H9 (cell line): ENCODE data around the gene SRGAP3. TPM values are rescaled to one million over a fixed set of nuclear protein-coding genes. Genes with fewer than 3 reads are reported as not detected.

Experiments used
- DNase-seq: peaks from one replicate; pipeline ENCODE4 v3.0.0-alpha.2; 2017
- H2AFZ ChIP-seq: one replicate; pipeline ENCODE4 v1.6.1; 2013; ENCODE audit warnings: mild to moderate bottlenecking, low read length, control low read depth, moderate library complexity
- H2AK5ac ChIP-seq: 2 replicates; pipeline ENCODE4 v1.6.1; 2013; ENCODE audit warnings: low read length, control low read depth, mixed read lengths; ENCODE audit not compliant: insufficient read length
- H2BK120ac ChIP-seq: one replicate; pipeline ENCODE4 v1.6.1; 2013; ENCODE audit warnings: low read depth, mild to moderate bottlenecking, low read length, control low read depth, inconsistent platforms; ENCODE audit not compliant: poor library complexity, severe bottlenecking
- H2BK12ac ChIP-seq: 2 replicates; pipeline ENCODE4 v1.6.1; 2013; ENCODE audit warnings: low read length, control low read depth, mixed read lengths, low read depth; ENCODE audit not compliant: insufficient read length
- H2BK15ac ChIP-seq: 2 replicates; pipeline ENCODE4 v1.6.1; 2013; ENCODE audit warnings: low read depth, low read length, control low read depth
- H2BK20ac ChIP-seq: one replicate; pipeline ENCODE4 v1.6.1; 2013; ENCODE audit warnings: low read depth, mild to moderate bottlenecking, low read length, control low read depth, inconsistent platforms; ENCODE audit not compliant: poor library complexity, severe bottlenecking
- H2BK5ac ChIP-seq: 2 replicates; pipeline ENCODE4 v1.6.1; 2013; ENCODE audit warnings: low read length, control low read depth, mixed read lengths; ENCODE audit not compliant: insufficient read length
- H3K14ac ChIP-seq: 2 replicates; pipeline ENCODE4 v1.6.1; 2013; ENCODE audit warnings: low read length, control low read depth; ENCODE audit not compliant: insufficient read depth
- H3K18ac ChIP-seq: 2 replicates; pipeline ENCODE4 v1.6.1; 2013; ENCODE audit warnings: low read depth, mild to moderate bottlenecking, mixed read lengths, low read length, control low read depth; ENCODE audit not compliant: insufficient read length
- H3K23ac ChIP-seq: 2 replicates; pipeline ENCODE4 v1.6.1; 2013; ENCODE audit warnings: low read length, control low read depth, mixed read lengths, low read depth; ENCODE audit not compliant: insufficient read length
- H3K23me2 ChIP-seq: 2 replicates; pipeline ENCODE4 v1.6.1; 2013; ENCODE audit warnings: low read depth, mild to moderate bottlenecking, mixed read lengths, low read length, control low read depth; ENCODE audit not compliant: insufficient read length, poor library complexity, severe bottlenecking
- H3K27ac ChIP-seq: 2 replicates; pipeline ENCODE4 v1.5.1; 2013; ENCODE audit warnings: low read length, control low read depth, mixed read lengths, low read depth; ENCODE audit not compliant: insufficient read length
- H3K27me3 ChIP-seq: 2 replicates; pipeline ENCODE4 v1.6.1; 2013; ENCODE audit warnings: low read length, control low read depth, inconsistent platforms; ENCODE audit not compliant: insufficient read depth
- H3K4ac ChIP-seq: 2 replicates; pipeline ENCODE4 v1.6.1; 2013; ENCODE audit warnings: low read depth, mild to moderate bottlenecking, control low read depth, inconsistent platforms, low read length, moderate library complexity
- H3K4me1 ChIP-seq: 2 replicates; pipeline ENCODE4 v1.6.1; 2013; ENCODE audit warnings: low read length, control low read depth, inconsistent platforms; ENCODE audit not compliant: insufficient read depth
- H3K4me2 ChIP-seq: 2 replicates; pipeline ENCODE4 v1.6.1; 2013; ENCODE audit warnings: low read length, control low read depth, mixed read lengths; ENCODE audit not compliant: insufficient read length, insufficient read depth
- H3K56ac ChIP-seq: 2 replicates; pipeline ENCODE4 v1.6.1; 2013; ENCODE audit warnings: low read depth, mild to moderate bottlenecking, mixed read lengths, low read length, control low read depth; ENCODE audit not compliant: insufficient read length
- H3K79me1 ChIP-seq: 2 replicates; pipeline ENCODE4 v1.6.1; 2013; ENCODE audit warnings: low read depth, mild to moderate bottlenecking, moderate library complexity, low read length, control low read depth, inconsistent platforms; ENCODE audit not compliant: insufficient read depth, poor library complexity, severe bottlenecking
- H3K79me2 ChIP-seq: 2 replicates; pipeline ENCODE4 v1.6.1; 2013; ENCODE audit warnings: low read length, control low read depth, inconsistent platforms; ENCODE audit not compliant: insufficient read depth
- H3K9ac ChIP-seq: 2 replicates; pipeline ENCODE4 v1.6.1; 2013; ENCODE audit warnings: low read length, control low read depth, mixed read lengths; ENCODE audit not compliant: insufficient read length; ENCODE audit errors: extremely low read depth
- H3K9me3 ChIP-seq: one replicate; pipeline ENCODE4 v1.6.1; 2013; ENCODE audit warnings: low read depth, low read length, inconsistent platforms; ENCODE audit not compliant: control insufficient read depth
- H3T11ph ChIP-seq: one replicate; pipeline ENCODE4 v1.6.1; 2013; ENCODE audit warnings: mild to moderate bottlenecking, low read length, control low read depth, inconsistent platforms
- H4K20me1 ChIP-seq: one replicate; pipeline ENCODE4 v1.6.1; 2013; ENCODE audit not compliant: control insufficient read depth, insufficient read length, insufficient read depth
- H4K5ac ChIP-seq: 2 replicates; pipeline ENCODE4 v1.6.1; 2013; ENCODE audit warnings: low read depth, mild to moderate bottlenecking, mixed read lengths, low read length, control low read depth; ENCODE audit not compliant: insufficient read length
- H4K8ac ChIP-seq: replicated peaks from 2 replicates; pipeline ENCODE4 v1.6.1; 2013; ENCODE audit warnings: low read length, control low read depth, mixed read lengths, low read depth; ENCODE audit not compliant: insufficient read length
- H4K91ac ChIP-seq: 2 replicates; pipeline ENCODE4 v1.6.1; 2013; ENCODE audit warnings: low read depth, mild to moderate bottlenecking, moderate library complexity, mixed read lengths, low read length, control low read depth; ENCODE audit not compliant: insufficient read length
- H3K27ac Mint-ChIP-seq, 3 experiments: 2 replicates in 2 of 3; 3 replicates in 1 of 3; pipeline ENCODE4 v1.8.0; 2020 to 2021; ENCODE audit warnings: mixed read lengths in 3 of 3, mild to moderate bottlenecking in 1 of 3, moderate library complexity in 1 of 3
- H3K27me3 Mint-ChIP-seq: 2 replicates; pipeline ENCODE4 v1.8.0; 2021; ENCODE audit warnings: low read depth, mild to moderate bottlenecking, moderate library complexity, mixed read lengths
- H3K36me3 Mint-ChIP-seq, 3 experiments: 2 replicates in 2 of 3; 3 replicates in 1 of 3; pipeline ENCODE4 v1.8.0; 2020 to 2021; ENCODE audit warnings: low read depth in 3 of 3, mixed read lengths in 3 of 3; ENCODE audit not compliant: insufficient read depth in 1 of 3
- H3K4me1 Mint-ChIP-seq, 2 experiments: 2 replicates each; pipeline ENCODE4 v1.8.0; 2020; ENCODE audit warnings: mixed read lengths in 2 of 2
- H3K4me3 Mint-ChIP-seq, 2 experiments: 2 replicates in 1 of 2; 3 replicates in 1 of 2; pipeline ENCODE4 v1.8.0; 2020 to 2021; ENCODE audit warnings: mild to moderate bottlenecking in 2 of 2, mixed read lengths in 2 of 2, moderate library complexity in 1 of 2
- H3K9me3 Mint-ChIP-seq, 2 experiments: 2 replicates in 1 of 2; 3 replicates in 1 of 2; pipeline ENCODE4 v1.8.0; 2020; ENCODE audit warnings: mild to moderate bottlenecking in 2 of 2, mixed read lengths in 2 of 2, moderate library complexity in 1 of 2
- CTCF ChIP-seq: fragments of 200-600 bp; sonication (generic); conservative IDR thresholded peaks from 3 replicates; pipeline ENCODE4 v1.8.0; 2021; ENCODE audit warnings: antibody characterized with exemption, mild to moderate bottlenecking
- WGBS: extraction: QIAGEN DNeasy Blood & Tissue Kit; methylation state at CpG from one replicate; pipeline ENCODE4 v1.1.7; 2013; ENCODE audit warnings: missing lambda C conversion rate, low lambda C conversion rate, mixed read lengths; ENCODE audit not compliant: insufficient read length; ENCODE audit errors: extremely low coverage; 5-methylcytosine and 5-hydroxymethylcytosine counted together
- total RNA-seq: library from RNA; stranded (reverse); gene quantifications from 2 replicates; pipeline ENCODE4 v1.2.1, GENCODE V29; 2021

The SRGAP3 gene
- total RNA-seq, 1 experiment from 2014 or later: 3.4 TPM

- Histone ChIP-seq H3K27me3 (no peaks in the 10 kb centered on the region), H3T11ph (no peak overlapping the region), H3K4me1 (no peaks in the 10 kb centered on the region), H2AFZ (no peak overlapping the region), H2BK15ac (no peak overlapping the region), H3K14ac (no peak overlapping the region), H3K9ac (no peak overlapping the region), H2AK5ac (no peak overlapping the region), H2BK120ac (no peak overlapping the region), H3K4me2 (no peak overlapping the region), H3K79me2 (no peaks in the 10 kb centered on the region), H3K56ac (no peak overlapping the region), H4K5ac (no peak overlapping the region), H3K4ac (no peak overlapping the region), H2BK5ac (no peak overlapping the region), H3K23ac (no peak overlapping the region), H2BK20ac (no peak overlapping the region), H3K9me3 (no peaks in the 10 kb centered on the region), H4K20me1 (no peaks in the 10 kb centered on the region), H3K79me1 (no peaks in the 10 kb centered on the region), H4K8ac (no peak overlapping the region), H2BK12ac (no peak overlapping the region), H3K18ac (no peak overlapping the region), H3K27ac (no peak overlapping the region), H3K23me2 (no peaks in the 10 kb centered on the region), H4K91ac (no peak overlapping the region)
- no peak for DNase-seq
- no peak overlapping the region for H3K4me3 Mint-ChIP-seq
- no CpG with 5 or more reads among the region's 4 CpGs for WGBS
- peaks cover 2% of the 10 kb centered on the region; the same call in 1 of the 2 replicates for H3K27me3 Mint-ChIP-seq
- H3K4me1 Mint-ChIP-seq: peaks cover 18 to 20% of the 10 kb centered on the region in 2 experiments
- no peaks in the 10 kb centered on the region for H3K9me3 Mint-ChIP-seq
- H3K27ac Mint-ChIP-seq: no peak overlapping the region
- H3K36me3 Mint-ChIP-seq: no peaks in the 10 kb centered on the region
- no peak for TF ChIP-seq CTCF
These were observed 257.2 kb downstream of the SRGAP3 start for GRCh38 chr3:8992199-8992598.
